T follicular helper cell (primary cell): ENCODE data around the gene DUSP21.
"Not testable (repeated sequence)": the region's sequence is repeated elsewhere in the genome, so short reads cannot be mapped to it uniquely, and the experiment has no call there.

Experiments
- DNase-seq: peaks from one replicate; pipeline ENCODE4 v3.0.0-alpha.2; 2020; ENCODE audit warnings: low read depth

DUSP21 gene

DNA sequence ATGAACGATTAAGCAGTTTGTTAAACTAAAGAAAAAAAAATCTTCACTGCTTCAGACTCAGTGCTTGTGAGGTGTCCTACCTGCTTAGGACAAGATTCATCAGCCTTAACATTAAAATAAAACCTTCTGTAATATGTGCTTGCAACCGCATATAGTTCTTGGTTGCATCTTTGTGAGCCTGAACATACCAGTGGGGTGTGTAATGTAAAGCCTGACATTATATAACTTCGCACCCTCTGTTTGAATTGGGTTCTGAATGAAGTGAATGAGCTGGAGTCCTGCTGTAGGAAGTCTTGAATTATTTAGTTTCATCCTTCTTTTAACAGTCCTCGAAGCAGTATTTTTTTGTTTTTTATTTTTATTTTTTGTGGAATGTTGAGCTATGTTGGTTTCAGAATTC is 32.3 kb downstream of the DUSP21 start:
- DNase-seq: no peak

- DNase-seq: no peak
These were observed 32.9 kb downstream of the DUSP21 start for GRCh38 chrX:44876767-44877166.

DNA sequence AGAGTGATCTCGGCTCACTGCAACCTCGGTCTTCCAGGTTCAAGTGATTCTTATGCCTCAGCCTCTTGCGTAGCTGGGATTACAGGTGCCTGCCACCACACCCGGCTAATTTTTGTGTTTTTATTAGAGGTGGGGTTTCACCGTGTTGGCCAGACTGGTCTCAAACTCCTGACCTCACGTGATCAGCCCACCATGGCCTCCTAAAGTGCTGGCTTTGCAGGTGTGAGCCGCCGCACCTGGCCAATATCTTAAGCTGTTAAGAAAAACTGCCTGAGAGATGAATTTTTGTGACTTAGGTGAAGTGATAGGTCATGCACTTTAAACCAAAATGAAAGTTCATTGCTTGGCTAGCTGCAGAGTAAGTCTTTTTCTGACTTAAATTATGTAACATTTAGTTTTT is 35.0 kb downstream of the DUSP21 start:
- DNase-seq: no peak

DNA sequence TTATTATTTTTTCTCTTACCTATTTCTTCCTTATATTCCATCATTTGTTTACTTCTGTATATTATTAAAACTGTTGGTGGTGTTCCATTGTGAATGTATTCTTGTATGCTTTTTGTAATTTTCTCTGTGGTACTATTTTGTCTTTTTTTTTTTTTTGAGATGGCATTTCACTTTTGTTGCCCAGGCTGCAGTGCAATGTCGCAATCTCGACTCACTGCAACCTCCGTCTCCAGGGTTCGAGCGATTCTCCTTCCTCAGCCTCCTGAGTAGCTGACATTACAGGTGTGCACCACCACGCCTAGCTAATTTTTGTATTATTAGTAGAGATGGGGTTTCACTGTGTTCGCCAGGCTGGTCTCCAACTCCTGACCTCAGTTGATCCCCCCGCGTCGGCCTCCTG is 37.7 kb downstream of the DUSP21 start:
- DNase-seq: no peak

- DNase-seq: no peak
These were observed 38.8 kb downstream of the DUSP21 start for GRCh38 chrX:44882635-44883034.

GRCh38 chrX:44884944-44885343 is 41.1 kb downstream of the DUSP21 start:
- DNase-seq: no peak

DNA sequence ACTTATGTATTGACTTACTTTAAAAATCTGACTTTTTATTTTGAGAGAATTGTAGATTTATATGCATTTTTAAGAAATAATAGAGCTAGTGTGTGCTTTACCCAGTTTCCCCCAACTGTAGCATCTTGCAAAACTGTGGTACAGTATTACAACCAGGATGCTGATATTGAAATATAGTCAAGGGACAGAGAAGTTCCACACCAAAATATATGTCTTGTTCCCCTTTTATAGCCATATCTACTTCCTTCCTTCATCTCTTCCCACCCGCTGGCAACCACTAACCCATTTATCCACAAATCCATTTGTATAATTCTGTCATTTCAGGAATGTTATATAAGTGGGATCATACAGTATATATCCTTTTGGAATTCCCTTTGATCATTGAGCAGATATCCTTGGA is 46.0 kb downstream of the DUSP21 start:
- no peak for DNase-seq

DNA sequence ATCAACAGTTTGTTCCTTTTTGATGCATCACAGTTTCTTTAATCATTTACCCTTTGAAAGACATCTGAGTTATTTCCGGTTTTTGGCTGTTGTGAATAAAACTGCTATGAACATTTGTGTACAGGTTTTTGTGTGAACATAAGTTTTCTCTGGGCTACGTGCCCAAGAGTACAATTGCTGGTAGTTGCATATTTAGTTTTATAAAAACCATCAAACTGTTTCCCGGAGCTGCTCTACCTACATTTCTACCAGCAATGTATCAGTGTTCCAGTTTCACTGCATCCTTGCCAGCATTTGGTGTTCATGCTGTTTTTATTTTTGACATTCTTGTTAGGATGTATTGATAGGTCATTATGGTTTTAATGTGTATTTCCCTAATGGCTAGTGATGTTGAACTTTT is 46.4 kb downstream of the DUSP21 start:
- DNase-seq: no peak

GRCh38 chrX:44890687-44891086 is 46.9 kb downstream of the DUSP21 start:
- DNase-seq: not testable (repeated sequence)

DNA sequence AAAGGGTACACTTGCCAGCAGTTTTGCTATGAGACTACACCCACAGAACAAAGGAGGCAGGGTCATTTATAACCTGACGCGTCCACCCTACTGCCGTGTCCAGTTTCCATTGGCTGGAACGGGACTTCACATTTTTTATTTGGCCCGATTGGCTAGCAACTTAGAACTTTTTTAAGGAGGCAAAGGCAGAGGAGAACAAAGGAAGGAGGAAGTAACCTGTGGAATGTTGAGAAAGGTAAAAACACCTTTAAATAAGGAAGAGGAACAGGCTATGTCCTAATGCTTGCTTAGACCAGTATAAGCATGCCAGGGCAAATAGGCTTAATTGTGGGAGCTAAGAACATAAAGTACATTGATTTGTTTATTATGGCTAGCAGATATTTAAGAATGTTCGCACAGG is 47.8 kb downstream of the DUSP21 start:
- DNase-seq: no peak
